Aortic smooth muscle cell (primary cell): ENCODE measurements around the gene TMEM8B. TPM values are rescaled to one million over a fixed set of nuclear protein-coding genes. Genes with fewer than 3 reads are reported as not detected.

Experiments
- total RNA-seq: library from RNA; depleted of rRNA; stranded (reverse); fragments of >200 nt; gene quantifications from 2 replicates; pipeline ENCODE4 v1.2.3, GENCODE V29; 2014

The TMEM8B gene, protein sequence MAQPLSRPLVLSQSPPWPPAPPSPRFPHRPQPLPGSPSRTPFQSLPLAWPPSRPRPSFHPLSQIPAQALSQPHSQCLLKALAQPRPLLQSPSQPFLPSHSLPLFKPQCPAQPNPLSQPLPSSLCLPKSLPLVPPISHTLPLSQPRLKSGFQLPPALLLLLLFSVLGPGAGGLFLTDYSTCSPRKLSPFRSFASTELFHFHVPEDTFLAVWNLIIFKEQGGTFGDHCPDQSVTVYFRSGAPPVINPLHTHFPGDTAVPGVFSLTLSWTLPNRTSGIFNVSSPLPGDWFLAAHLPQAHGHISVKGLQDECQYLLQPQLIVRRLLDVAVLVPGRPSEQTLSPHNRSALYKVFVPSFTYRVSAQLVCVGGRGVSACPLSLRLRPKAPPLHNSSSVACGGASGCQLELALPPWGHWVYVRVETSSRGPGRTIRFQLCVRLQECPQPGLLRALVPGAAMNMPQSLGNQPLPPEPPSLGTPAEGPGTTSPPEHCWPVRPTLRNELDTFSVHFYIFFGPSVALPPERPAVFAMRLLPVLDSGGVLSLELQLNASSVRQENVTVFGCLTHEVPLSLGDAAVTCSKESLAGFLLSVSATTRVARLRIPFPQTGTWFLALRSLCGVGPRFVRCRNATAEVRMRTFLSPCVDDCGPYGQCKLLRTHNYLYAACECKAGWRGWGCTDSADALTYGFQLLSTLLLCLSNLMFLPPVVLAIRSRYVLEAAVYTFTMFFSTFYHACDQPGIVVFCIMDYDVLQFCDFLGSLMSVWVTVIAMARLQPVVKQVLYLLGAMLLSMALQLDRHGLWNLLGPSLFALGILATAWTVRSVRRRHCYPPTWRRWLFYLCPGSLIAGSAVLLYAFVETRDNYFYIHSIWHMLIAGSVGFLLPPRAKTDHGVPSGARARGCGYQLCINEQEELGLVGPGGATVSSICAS
- 2.0 and 3.0 TPM in 2 replicates for total RNA-seq

DNA sequence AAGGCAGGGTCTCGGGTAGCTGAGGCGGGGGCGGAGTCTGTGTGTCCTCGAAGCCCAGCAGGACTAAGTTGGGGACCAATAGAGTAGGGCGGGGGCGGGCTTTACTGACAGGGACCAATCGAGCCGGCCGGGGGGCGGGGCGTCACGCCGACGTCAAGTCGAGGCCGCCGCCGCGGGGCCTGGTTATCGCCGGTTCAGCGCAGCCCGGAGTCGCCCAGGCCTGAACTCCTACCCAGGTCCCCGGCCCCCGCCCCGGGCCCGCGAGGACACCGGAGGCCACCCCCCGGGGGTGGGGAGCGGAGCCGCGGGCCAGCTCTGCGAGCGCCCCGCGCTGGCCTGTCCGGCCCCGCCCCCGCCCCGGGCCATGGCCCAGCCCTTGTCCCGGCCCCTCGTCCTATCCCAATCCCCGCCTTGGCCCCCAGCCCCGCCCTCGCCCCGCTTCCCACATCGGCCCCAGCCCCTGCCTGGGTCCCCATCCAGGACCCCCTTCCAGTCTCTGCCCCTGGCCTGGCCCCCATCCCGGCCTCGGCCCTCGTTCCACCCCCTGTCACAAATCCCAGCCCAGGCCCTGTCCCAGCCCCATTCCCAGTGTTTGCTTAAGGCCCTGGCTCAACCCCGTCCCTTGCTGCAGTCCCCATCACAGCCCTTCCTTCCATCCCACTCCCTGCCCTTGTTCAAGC lies at the start of gene TMEM8B:
TSS of gene TMEM8B (plus strand) at position 145 of the 680 bp plus-strand sequence. CDS start at position 365, 220 bp downstream.

DNA sequence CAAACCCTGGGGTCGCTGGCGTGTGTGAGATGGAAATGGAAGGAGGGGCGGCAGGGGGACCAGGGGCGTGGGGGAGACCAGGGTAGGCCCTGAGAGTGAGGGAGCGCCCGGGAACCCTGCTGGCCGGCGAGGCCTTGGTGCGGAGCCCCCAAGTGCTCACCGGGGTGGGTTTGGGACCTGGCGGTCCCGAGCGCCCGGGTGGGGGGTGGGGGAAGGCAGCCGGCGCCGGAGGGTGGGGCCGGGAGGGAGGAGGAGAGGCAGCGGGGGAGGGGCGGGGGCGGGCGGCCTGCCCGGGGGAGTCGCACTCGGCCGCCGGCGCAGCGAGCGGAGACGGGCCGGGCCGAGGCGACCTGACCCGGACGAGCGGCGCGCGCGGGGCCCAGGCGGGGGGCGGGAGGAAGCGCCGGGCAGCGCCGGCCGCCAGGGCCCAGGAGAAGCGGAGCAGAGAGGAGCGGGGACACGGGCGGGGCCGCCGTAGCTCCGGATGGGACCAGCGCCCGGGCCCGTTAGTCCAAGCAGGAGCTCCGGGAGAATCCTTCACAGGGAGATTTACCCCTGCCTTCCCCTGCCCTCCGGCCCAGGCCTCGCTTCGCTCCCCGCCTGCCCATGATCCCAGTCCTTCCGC lies 37.6 kb upstream of the TMEM8B start, which contains the start of gene NPR2:
TSS of gene NPR2 (plus strand) at position 295 of the 625 bp plus-strand sequence. CDS start 818 bp downstream, outside the sequence.

DNA sequence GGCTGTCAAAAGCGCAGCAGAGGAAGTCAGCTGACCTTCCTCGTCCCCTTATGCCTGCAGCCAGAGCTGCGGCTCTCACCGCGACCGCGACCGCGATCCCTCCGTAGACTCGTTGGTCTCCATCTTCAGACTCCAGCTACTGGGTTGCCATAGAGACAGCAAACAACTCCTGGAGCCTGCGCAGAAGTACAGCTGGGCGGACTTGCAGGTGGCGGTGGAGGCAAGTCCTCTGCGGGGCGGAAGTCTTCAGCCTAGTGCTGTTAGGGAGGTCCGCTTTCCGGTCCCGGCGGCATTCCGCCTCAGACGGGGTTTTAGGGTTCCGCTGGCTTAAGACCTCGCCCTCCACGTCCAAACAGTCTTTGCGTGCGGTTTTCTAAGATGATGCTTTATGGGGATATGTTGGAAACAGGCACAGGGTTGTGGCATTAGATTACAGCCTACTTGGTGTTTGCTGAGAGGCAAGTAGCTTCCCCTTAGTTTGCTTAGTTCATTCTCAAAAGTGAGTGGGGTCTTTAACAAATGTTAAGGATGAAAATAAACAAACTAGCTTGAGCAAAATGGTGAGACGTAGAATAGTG lies 16.9 kb upstream of the TMEM8B start, which contains the start of gene SPAG8:
TSS of gene SPAG8 (minus strand) at position 238 of the 578 bp plus-strand sequence. CDS start at position 123, 115 bp downstream.

DNA sequence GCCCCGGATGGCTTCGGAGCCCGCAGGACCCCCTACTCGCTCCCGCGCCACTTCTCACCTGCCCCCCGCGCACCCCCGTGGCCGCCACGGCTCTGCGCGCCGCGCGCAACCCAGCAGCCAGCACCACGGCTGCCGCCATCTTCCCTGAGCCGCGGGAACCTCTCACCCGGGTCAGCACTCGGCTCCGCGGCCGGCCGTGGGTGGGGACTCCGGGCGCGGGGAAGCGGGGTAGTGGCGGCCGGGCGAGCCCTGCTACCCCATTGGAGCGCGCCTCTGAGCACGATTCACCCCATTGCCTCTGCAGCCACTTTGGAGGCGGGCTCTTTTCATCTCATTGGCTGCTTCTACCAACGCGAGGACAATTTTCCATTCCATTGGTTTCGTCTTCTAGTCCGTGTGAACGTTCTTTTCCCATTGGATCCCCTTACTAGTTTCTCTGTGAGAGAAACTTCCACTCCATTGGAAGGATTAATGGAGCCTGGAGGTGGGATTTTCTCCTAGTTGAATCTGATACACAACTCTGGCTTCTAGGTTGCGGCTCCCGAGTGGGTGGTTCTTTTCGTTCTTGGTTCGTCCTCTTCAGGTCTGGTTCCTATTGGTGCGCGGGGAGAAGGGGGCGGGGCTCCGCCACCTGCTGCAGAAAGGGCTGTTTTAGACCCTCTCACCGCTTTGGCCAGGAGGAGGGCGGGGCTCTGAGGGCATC lies 14.0 kb upstream of the TMEM8B start, which contains the start of gene HINT2:
TSS of gene HINT2 (minus strand) at position 202 of the 703 bp plus-strand sequence. CDS start at position 139, 63 bp downstream.

DNA sequence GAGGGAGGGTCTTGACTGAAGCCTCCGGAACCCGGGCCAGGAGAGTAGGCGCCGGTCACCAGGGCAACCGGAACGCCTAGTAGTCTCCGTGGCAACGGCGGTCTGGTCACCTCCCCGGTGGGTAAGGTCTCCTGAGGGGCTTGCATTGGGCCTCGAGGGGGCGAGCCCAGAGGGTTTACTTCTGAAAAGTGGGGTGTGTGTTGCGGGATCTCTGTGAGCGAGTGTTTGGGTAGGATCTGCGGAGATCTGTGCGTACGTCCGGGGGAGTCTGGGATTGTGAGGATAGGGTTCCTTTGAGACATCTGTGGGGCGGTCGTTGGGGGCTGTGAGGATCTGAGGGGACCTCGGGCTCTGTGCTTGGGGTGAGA lies 328 bp upstream of the TMEM8B start, which contains the start of gene FAM221B:
TSS of gene FAM221B (minus strand) at position 17 of the 368 bp plus-strand sequence. CDS start 2,571 bp downstream, outside the sequence.

DNA sequence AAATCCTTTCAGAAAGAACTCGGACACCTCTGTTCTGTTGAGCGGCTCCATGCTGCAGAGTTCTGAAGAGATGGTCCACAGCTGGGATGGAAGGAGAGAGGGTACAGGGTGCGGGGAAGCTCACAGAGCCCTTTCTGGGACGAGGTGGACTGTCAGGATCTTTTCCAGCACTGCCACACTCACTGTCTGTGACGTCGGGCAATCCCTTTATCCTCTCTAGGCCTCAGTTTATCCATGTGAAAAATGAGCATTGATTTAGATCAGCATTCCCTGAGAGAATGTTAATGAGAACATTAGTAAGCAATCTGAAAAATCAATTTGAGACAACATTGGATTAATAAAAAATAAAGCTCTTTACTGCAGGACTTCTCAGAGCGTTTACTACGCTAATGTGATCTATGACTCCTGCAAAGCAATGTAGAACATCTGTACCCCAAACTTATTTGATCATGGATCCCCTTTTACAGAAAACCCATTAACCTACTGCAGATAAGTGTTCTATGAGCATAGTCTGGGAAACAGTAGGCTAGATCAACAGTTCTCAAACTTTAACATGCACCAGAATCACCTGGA lies 41.4 kb downstream of the TMEM8B start, which contains the start of gene OR13J1:
TSS of gene OR13J1 (minus strand) at position 51 of the 573 bp plus-strand sequence. CDS start at position 51, 0 bp downstream.

DNA sequence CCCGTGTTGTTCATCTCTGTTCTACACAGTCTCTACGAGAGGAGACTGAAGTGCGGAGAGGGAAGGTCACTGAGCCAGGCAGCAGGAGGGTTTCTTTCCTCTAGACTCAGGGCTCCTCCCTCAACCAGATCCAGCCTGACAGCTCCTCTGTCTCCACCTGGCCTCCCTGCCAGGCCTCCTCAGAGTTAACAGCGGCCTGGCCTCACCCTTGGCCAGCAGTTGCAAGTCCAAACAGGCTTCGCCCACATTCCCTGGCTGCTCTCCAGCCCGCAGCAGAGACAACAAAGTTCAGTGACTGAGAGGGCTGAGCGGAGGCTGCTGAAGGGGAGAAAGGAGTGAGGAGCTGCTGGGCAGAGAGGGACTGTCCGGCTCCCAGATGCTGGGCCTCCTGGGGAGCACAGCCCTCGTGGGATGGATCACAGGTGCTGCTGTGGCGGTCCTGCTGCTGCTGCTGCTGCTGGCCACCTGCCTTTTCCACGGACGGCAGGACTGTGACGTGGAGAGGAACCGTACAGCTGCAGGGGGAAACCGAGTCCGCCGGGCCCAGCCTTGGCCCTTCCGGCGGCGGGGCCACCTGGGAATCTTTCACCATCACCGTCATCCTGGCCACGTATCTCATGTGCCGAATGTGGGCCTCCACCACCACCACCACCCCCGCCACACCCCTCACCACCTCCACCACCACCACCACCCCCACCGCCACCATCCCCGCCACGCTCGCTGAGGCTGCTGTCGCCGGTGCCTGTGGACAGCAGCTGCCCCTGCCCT lies 77.1 kb downstream of the TMEM8B start, which contains the start of gene HRCT1:
TSS of gene HRCT1 (plus strand) at position 291 of the 768 bp plus-strand sequence. CDS start at position 377, 86 bp downstream.

DNA sequence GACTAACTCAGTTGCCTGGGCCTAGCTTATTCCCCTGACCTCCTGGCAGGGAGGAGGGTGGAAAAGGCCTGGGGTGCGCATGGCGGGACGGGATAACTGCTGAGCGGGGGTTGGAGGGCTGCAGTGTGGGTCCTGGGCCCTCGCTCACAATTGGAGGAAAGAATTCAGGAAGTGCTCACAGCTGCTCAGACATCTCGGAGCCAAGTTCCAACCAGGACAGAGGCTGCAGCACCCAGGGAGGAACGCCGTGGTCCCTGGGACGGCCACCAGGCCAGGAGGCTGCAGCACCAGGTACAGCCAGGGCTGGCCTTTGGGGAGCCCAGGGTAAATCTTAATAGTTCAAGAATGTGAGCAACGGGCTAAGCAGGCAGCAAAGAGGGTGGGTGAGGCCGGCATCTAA lies 80.2 kb downstream of the TMEM8B start, which contains the start of gene SPAAR:
TSS of gene SPAAR (plus strand) at position 217 of the 400 bp plus-strand sequence. CDS start 974 bp downstream, outside the sequence.

Other genes with a start within 250 kb of the TMEM8B start
- 8.2 and 9.6 TPM in 2 replicates for gene TESK1, start 224.0 kb upstream of the TMEM8B start, total RNA-seq
- 1.1 TPM in 2 replicates for gene CD72, start 210.8 kb upstream of the TMEM8B start, total RNA-seq
- 0.25 and 0.53 TPM in 2 replicates for gene SIT1, start 178.3 kb upstream of the TMEM8B start, total RNA-seq
- 33,640 and 43,179 TPM in 2 replicates for gene RMRP, start 171.2 kb upstream of the TMEM8B start, total RNA-seq
- gene CCDC107, start 170.9 kb upstream of the TMEM8B start, total RNA-seq, result 16.1 and 19.0 TPM in 2 replicates
- 0.44 and 0.53 TPM in 2 replicates for gene ARHGEF39, start 164.0 kb upstream of the TMEM8B start, total RNA-seq
- gene CA9, start 155.3 kb upstream of the TMEM8B start, total RNA-seq, result not detected in 2 replicates
- 805 and 904 TPM in 2 replicates for gene TPM2, start 139.3 kb upstream of the TMEM8B start, total RNA-seq
- gene TLN1, start 97.0 kb upstream of the TMEM8B start, total RNA-seq, result 322 and 363 TPM in 2 replicates
- gene CREB3, start 96.6 kb upstream of the TMEM8B start, total RNA-seq, result 79.8 and 82.0 TPM in 2 replicates
- 21.4 and 29.0 TPM in 2 replicates for gene GBA2, start 80.0 kb upstream of the TMEM8B start, total RNA-seq
- 13.6 and 17.5 TPM in 2 replicates for gene RGP1, start 79.9 kb upstream of the TMEM8B start, total RNA-seq
- gene MSMP, start 75.0 kb upstream of the TMEM8B start, total RNA-seq, result 0.31 and 1.6 TPM in 2 replicates
- gene NPR2, start 37.6 kb upstream of the TMEM8B start, total RNA-seq, result 21.5 and 34.6 TPM in 2 replicates
- 1.7 TPM in 2 replicates for gene SPAG8, start 17.0 kb upstream of the TMEM8B start, total RNA-seq
- gene HINT2, start 14.2 kb upstream of the TMEM8B start, total RNA-seq, result 38.2 and 39.0 TPM in 2 replicates
- gene FAM221B, start 496 bp upstream of the TMEM8B start, total RNA-seq, result not detected in 2 replicates
- gene OR13J1, start 41.2 kb downstream of the TMEM8B start, total RNA-seq, result not detected in 2 replicates
- gene HRCT1, start 77.0 kb downstream of the TMEM8B start, total RNA-seq, result 1.3 and 2.2 TPM in 2 replicates
- 0.12 and 0.26 TPM in 2 replicates for gene SPAAR, start 80.3 kb downstream of the TMEM8B start, total RNA-seq
- gene OR2S2, start 128.9 kb downstream of the TMEM8B start, total RNA-seq, result not detected in 2 replicates
- gene RECK, start 207.7 kb downstream of the TMEM8B start, total RNA-seq, result 25.1 and 26.9 TPM in 2 replicates